Measurements from ENCODE around the gene RNF187.

GRCh38 chr1:228517655-228518054 lies 30.5 kb downstream of the RNF187 start:
- no peak for TF ChIP-seq EZH2phosphoT487 (IDR thresholded peaks at IDR 0.05; ENCODE audit: insufficient read depth, low read depth)
- TF ChIP-seq EZH2 (IDR thresholded peaks at IDR 0.05; ENCODE audit: insufficient read depth, poor library complexity, severe bottlenecking) = no peak
